Activated T-cell treated with anti-CD3 and anti-CD28 coated beads, Interleukin-2, amount 50 U/mL, for 24 hours (primary cell): Measurements from ENCODE around the gene CHRNE.
A peak's percentile ranks its signal among the peaks of the same experiment; 100 is the strongest.
"Not testable (repeated sequence)": the region's sequence is repeated elsewhere in the genome, so short reads cannot be mapped to it uniquely, and the experiment has no call there.

Experiments
- DNase-seq: peaks from one replicate; pipeline ENCODE4 v3.0.0-alpha.2; 2020
- H3K27ac Mint-ChIP-seq: 2 replicates; pipeline ENCODE4 v1.8.0; 2020; ENCODE audit warnings: mild to moderate bottlenecking, mixed read lengths
- H3K27me3 Mint-ChIP-seq: 2 replicates; pipeline ENCODE4 v1.8.0; 2020; ENCODE audit warnings: mixed read lengths
- H3K36me3 Mint-ChIP-seq: 2 replicates; pipeline ENCODE4 v1.8.0; 2020; ENCODE audit warnings: low read depth, mixed read lengths
- H3K4me1 Mint-ChIP-seq: 2 replicates; pipeline ENCODE4 v1.8.0; 2020; ENCODE audit warnings: low read depth, mixed read lengths
- H3K4me3 Mint-ChIP-seq: 2 replicates; pipeline ENCODE4 v1.8.0; 2020; ENCODE audit warnings: mild to moderate bottlenecking, moderate library complexity, mixed read lengths
- H3K9me3 Mint-ChIP-seq: 2 replicates; pipeline ENCODE4 v1.8.0; 2020; ENCODE audit warnings: mixed read lengths

Gene CHRNE

GRCh38 chr17:4933646-4934045 is 30.7 kb upstream of the CHRNE start:
- DNase-seq, result no peak

GRCh38 chr17:4932756-4933155 is 29.9 kb upstream of the CHRNE start:
- peaks cover 50% of the 10 kb centered on the region for H3K36me3 Mint-ChIP-seq
- H3K27me3 Mint-ChIP-seq, result no peaks in the 10 kb centered on the region
- no peak overlapping the region for H3K4me3 Mint-ChIP-seq
- H3K27ac Mint-ChIP-seq, result no peak overlapping the region
- no peaks in the 10 kb centered on the region for H3K9me3 Mint-ChIP-seq
- DNase-seq, result no peak
- peaks cover 21% of the 10 kb centered on the region for H3K4me1 Mint-ChIP-seq

More at GRCh38 chr17:4933646-4934045, 30.7 kb upstream of the CHRNE start:
- no peaks in the 10 kb centered on the region for H3K9me3 Mint-ChIP-seq
- peaks cover 54% of the 10 kb centered on the region for H3K36me3 Mint-ChIP-seq
- no peak overlapping the region for H3K4me3 Mint-ChIP-seq
- peaks cover 29% of the 10 kb centered on the region for H3K4me1 Mint-ChIP-seq
- H3K27ac Mint-ChIP-seq, result no peak overlapping the region
- no peaks in the 10 kb centered on the region for H3K27me3 Mint-ChIP-seq

- Mint-ChIP-seq H3K4me1 (peaks cover 21% of the 10 kb centered on the region), H3K27ac (no peak within 1 kb of the TSS)
Measured at GRCh38 chr17:4931963-4932362, 29.1 kb upstream of the CHRNE start, which contains the start of gene GP1BA. Gene GP1BA, plus strand, starts transcription at chr17:4932277. Its CDS starts 328 bp downstream, at chr17:4932605.

GRCh38 chr17:4928881-4929280 is 26.0 kb upstream of the CHRNE start:
- Mint-ChIP-seq H3K9me3 (no peaks in the 10 kb centered on the region), H3K27me3 (no peaks in the 10 kb centered on the region), H3K27ac (no peak overlapping the region), H3K36me3 (peaks cover 25% of the 10 kb centered on the region), H3K4me3 (no peak overlapping the region), H3K4me1 (peaks cover 8% of the 10 kb centered on the region)
- no peak for DNase-seq

More at GRCh38 chr17:4931963-4932362, 29.1 kb upstream of the CHRNE start, which contains the start of gene GP1BA:
- Mint-ChIP-seq H3K9me3 (no peaks in the 10 kb centered on the region), H3K27me3 (no peaks in the 10 kb centered on the region), H3K4me3 (no peak within 1 kb of the TSS), H3K36me3 (peaks cover 44% of the 10 kb centered on the region)
- DNase-seq, result no peak

- not testable (repeated sequence) for H3K4me3 Mint-ChIP-seq, H3K9me3 Mint-ChIP-seq, H3K27me3 Mint-ChIP-seq, H3K4me1 Mint-ChIP-seq, DNase-seq, H3K27ac Mint-ChIP-seq
- peaks cover 23% of the 10 kb centered on the region for H3K36me3 Mint-ChIP-seq
Measured at GRCh38 chr17:4926577-4927335, 23.9 kb upstream of the CHRNE start.

GRCh38 chr17:4921320-4921719 is 18.4 kb upstream of the CHRNE start:
- Mint-ChIP-seq H3K4me3 (no peak overlapping the region), H3K4me1 (peaks cover under 1% of the 10 kb centered on the region), H3K27me3 (no peaks in the 10 kb centered on the region), H3K27ac (no peak overlapping the region), H3K36me3 (no peaks in the 10 kb centered on the region), H3K9me3 (no peaks in the 10 kb centered on the region)
- DNase-seq, result no peak

- no peak for DNase-seq
Measured at GRCh38 chr17:4920351-4921048, 17.6 kb upstream of the CHRNE start.

GRCh38 chr17:4919511-4920047 is 16.7 kb upstream of the CHRNE start:
- no peaks in the 10 kb centered on the region for H3K9me3 Mint-ChIP-seq
- no peak for DNase-seq
- no peaks in the 10 kb centered on the region for H3K36me3 Mint-ChIP-seq
- no peaks in the 10 kb centered on the region for H3K4me1 Mint-ChIP-seq
- H3K27ac Mint-ChIP-seq, result no peak overlapping the region
- H3K27me3 Mint-ChIP-seq, result no peaks in the 10 kb centered on the region
- no peak overlapping the region for H3K4me3 Mint-ChIP-seq

More at GRCh38 chr17:4920351-4921048, 17.6 kb upstream of the CHRNE start:
- Mint-ChIP-seq H3K4me3 (no peak overlapping the region), H3K9me3 (no peaks in the 10 kb centered on the region), H3K27me3 (no peaks in the 10 kb centered on the region), H3K4me1 (no peaks in the 10 kb centered on the region), H3K27ac (no peak overlapping the region), H3K36me3 (no peaks in the 10 kb centered on the region)

GRCh38 chr17:4914551-4914950 is 11.7 kb upstream of the CHRNE start:
- H3K9me3 Mint-ChIP-seq, H3K27me3 Mint-ChIP-seq, DNase-seq, H3K36me3 Mint-ChIP-seq, H3K4me3 Mint-ChIP-seq, H3K4me1 Mint-ChIP-seq, H3K27ac Mint-ChIP-seq: not testable (repeated sequence)

- Mint-ChIP-seq H3K36me3 (no peaks in the 10 kb centered on the region), H3K27me3 (no peaks in the 10 kb centered on the region), H3K27ac (no peak overlapping the region), H3K4me3 (no peak overlapping the region), H3K4me1 (no peaks in the 10 kb centered on the region), H3K9me3 (no peaks in the 10 kb centered on the region)
- DNase-seq, result no peak
Measured at GRCh38 chr17:4913994-4914393, 11.1 kb upstream of the CHRNE start.

GRCh38 chr17:4908711-4909496 is 6.0 kb upstream of the CHRNE start:
- peak; percentile 78 for DNase-seq
- H3K27me3 Mint-ChIP-seq, result no peaks in the 10 kb centered on the region
- no peak overlapping the region for H3K4me3 Mint-ChIP-seq
- H3K27ac Mint-ChIP-seq, result no peak overlapping the region
- no peaks in the 10 kb centered on the region for H3K4me1 Mint-ChIP-seq
- H3K9me3 Mint-ChIP-seq, result no peaks in the 10 kb centered on the region
- no peaks in the 10 kb centered on the region for H3K36me3 Mint-ChIP-seq

- no peak overlapping the region for H3K4me3 Mint-ChIP-seq
- H3K36me3 Mint-ChIP-seq, result no peaks in the 10 kb centered on the region
- H3K27me3 Mint-ChIP-seq, result no peaks in the 10 kb centered on the region
- H3K27ac Mint-ChIP-seq, result no peak overlapping the region
- H3K9me3 Mint-ChIP-seq, result no peaks in the 10 kb centered on the region
- H3K4me1 Mint-ChIP-seq, result peaks cover 4% of the 10 kb centered on the region
- no peak for DNase-seq
Measured at GRCh38 chr17:4908301-4908700, 5.4 kb upstream of the CHRNE start.

- not testable (repeated sequence) for H3K9me3 Mint-ChIP-seq, H3K27ac Mint-ChIP-seq, H3K36me3 Mint-ChIP-seq, H3K4me3 Mint-ChIP-seq, DNase-seq, H3K27me3 Mint-ChIP-seq
- peaks cover 17% of the 10 kb centered on the region for H3K4me1 Mint-ChIP-seq
Measured at GRCh38 chr17:4906642-4907041, 3.7 kb upstream of the CHRNE start.

- Mint-ChIP-seq H3K4me1 (peaks cover 41% of the 10 kb centered on the region), H3K27me3 (peaks cover 2% of the 10 kb centered on the region), H3K27ac (peak overlapping the region; percentile 45), H3K4me3 (no peak overlapping the region), H3K36me3 (peaks cover 6% of the 10 kb centered on the region), H3K9me3 (no peaks in the 10 kb centered on the region)
- no peak for DNase-seq
Measured at GRCh38 chr17:4902540-4902939, 358 bp downstream of the CHRNE start.
